ENCODE results near the gene FOXL1. TPM values are rescaled to one million over a fixed set of nuclear protein-coding genes. Genes with fewer than 3 reads are reported as not detected.

FOXL1 gene
- total and polyA plus RNA-seq, 7 donors, result 0.14 to 1.6 (median 0.48) TPM; not detected in 1

GRCh38 chr16:86631444-86631843, 53.1 kb downstream of the FOXL1 start:
- TF ChIP-seq POLR2A (IDR thresholded peaks at IDR 0.05) (no peak), POLR2AphosphoS5 (IDR thresholded peaks at IDR 0.05) (no peak), CTCF (IDR thresholded peaks at IDR 0.05) (no peak), EP300 (IDR thresholded peaks at IDR 0.05) (no peak)
- Histone ChIP-seq H3K27ac (no peak overlapping the region), H3K36me3 (no peaks in the 10 kb centered on the region), H3K27me3 (no peaks in the 10 kb centered on the region), H3K4me3 (no peak overlapping the region), H3K4me1 (no peaks in the 10 kb centered on the region), H3K9me3 (no peaks in the 10 kb centered on the region)
- WGBS, 2 donors, result 36 to 52% methylated on average over 9 of the region's 9 CpGs
- intact Hi-C loops (cut with DNase I), result no loop called here
- no peak for DNase-seq

Other genes starting within 250 kb of the FOXL1 start
- 10 to 100 TPM; 44.6 to 74.2 (median 59.3) TPM for gene FOXF1, start 68.0 kb upstream of the FOXL1 start, total RNA-seq
- gene FOXF1, start 68.0 kb upstream of the FOXL1 start, polyA plus RNA-seq, result 1 to 10 TPM; 2.5 to 8.5 (median 4.8) TPM
- 10 to 100 TPM; 10.7 to 18.8 (median 11.9) TPM for gene MTHFSD, start 23.3 kb upstream of the FOXL1 start, total RNA-seq
- 10 to 100 TPM in 1 of 3 donors, 1 to 10 TPM in 2; 5.5 to 12.9 (median 6.6) TPM for gene MTHFSD, start 23.3 kb upstream of the FOXL1 start, polyA plus RNA-seq
- gene FOXC2, start 11.7 kb upstream of the FOXL1 start, total RNA-seq, result under 1 TPM; under 0.01 to 0.81 (median 0.39) TPM
- gene FOXC2, start 11.7 kb upstream of the FOXL1 start, polyA plus RNA-seq, result under 1 TPM in 2 of 3 donors, not detected in 1; 0.25 to 0.60 TPM

Measured in sigmoid colon (tissue), 7 donors.